RCC 7860 (cell line): ENCODE measurements around the gene PLCB4.
"Not testable (repeated sequence)": the region's sequence is repeated elsewhere in the genome, so short reads cannot be mapped to it uniquely, and the experiment has no call there.

ENCODE experiments used
- DNase-seq: peaks from one replicate; pipeline ENCODE4 v3.0.0-alpha.2; 2015; ENCODE audit warnings: low spot score
- FAIRE-seq: peaks from 2 replicates; lab custom pipeline; 2012; peaks lifted over from hg19 to GRCh38; lab: Jason Lieb, UNC

The PLCB4 gene

GRCh38 chr20:9136114-9136513 lies 67.2 kb downstream of the PLCB4 start:
- DNase-seq (no peak), FAIRE-seq (no peak)

GRCh38 chr20:9137001-9137400 lies 68.1 kb downstream of the PLCB4 start:
- no peak for DNase-seq
- FAIRE-seq, result no peak

- no peak for FAIRE-seq
- DNase-seq, result peak; percentile 14
Measured at GRCh38 chr20:9139106-9139833, 70.4 kb downstream of the PLCB4 start.

- no peak for FAIRE-seq
Measured at GRCh38 chr20:9140162-9140760, 71.4 kb downstream of the PLCB4 start.

GRCh38 chr20:9141070-9141469 lies 72.2 kb downstream of the PLCB4 start:
- peak; percentile 32 for DNase-seq
- FAIRE-seq, result no peak

More at GRCh38 chr20:9140162-9140760, 71.4 kb downstream of the PLCB4 start:
- no peak for DNase-seq

- FAIRE-seq (no peak), DNase-seq (peak; percentile 18)
Measured at GRCh38 chr20:9141921-9142320, 73.0 kb downstream of the PLCB4 start.

GRCh38 chr20:9142809-9143208 lies 73.9 kb downstream of the PLCB4 start:
- FAIRE-seq (no peak), DNase-seq (no peak)

- no peak for DNase-seq
- no peak for FAIRE-seq
Measured at GRCh38 chr20:9143926-9144325, 75.0 kb downstream of the PLCB4 start.

- no peak for FAIRE-seq
Measured at GRCh38 chr20:9144643-9145042, 75.8 kb downstream of the PLCB4 start.

GRCh38 chr20:9145142-9145541 lies 76.3 kb downstream of the PLCB4 start:
- FAIRE-seq, result peak; percentile 4

More at GRCh38 chr20:9144643-9145042, 75.8 kb downstream of the PLCB4 start:
- DNase-seq, result no peak

GRCh38 chr20:9146649-9147048 lies 77.8 kb downstream of the PLCB4 start:
- DNase-seq (no peak), FAIRE-seq (no peak)

More at GRCh38 chr20:9145142-9145541, 76.3 kb downstream of the PLCB4 start:
- DNase-seq, result no peak

- DNase-seq, result peak; percentile 86
- FAIRE-seq, result peak; percentile 87
Measured at GRCh38 chr20:9147547-9148024, 78.7 kb downstream of the PLCB4 start.

- DNase-seq (no peak), FAIRE-seq (no peak)
Measured at GRCh38 chr20:9148291-9148690, 79.4 kb downstream of the PLCB4 start.

- no peak for DNase-seq
- FAIRE-seq, result no peak
Measured at GRCh38 chr20:9149087-9149486, 80.2 kb downstream of the PLCB4 start.

GRCh38 chr20:9149796-9150195 lies 80.9 kb downstream of the PLCB4 start:
- peak; percentile 55 for FAIRE-seq

GRCh38 chr20:9150679-9151078 lies 81.8 kb downstream of the PLCB4 start:
- no peak for FAIRE-seq

More at GRCh38 chr20:9149796-9150195, 80.9 kb downstream of the PLCB4 start:
- DNase-seq, result peak; percentile 48

GRCh38 chr20:9152139-9152538 lies 83.3 kb downstream of the PLCB4 start:
- not testable (repeated sequence) for FAIRE-seq, DNase-seq

More at GRCh38 chr20:9150679-9151078, 81.8 kb downstream of the PLCB4 start:
- DNase-seq, result no peak

GRCh38 chr20:9154464-9155024 lies 85.7 kb downstream of the PLCB4 start:
- DNase-seq (no peak), FAIRE-seq (no peak)

GRCh38 chr20:9156529-9157280 lies 87.8 kb downstream of the PLCB4 start:
- FAIRE-seq (peak; percentile 22), DNase-seq (peak; percentile 23)

- DNase-seq (no peak), FAIRE-seq (no peak)
Measured at GRCh38 chr20:9160331-9160730, 91.4 kb downstream of the PLCB4 start.

GRCh38 chr20:9160757-9161156 lies 91.9 kb downstream of the PLCB4 start:
- DNase-seq (no peak), FAIRE-seq (no peak)
